Retinal pigment epithelial cell (primary cell): ENCODE data around the gene TAS2R41.

Experiments used
- DNase-seq: peaks from one replicate; pipeline ENCODE4 v3.0.0-alpha.2; 2010; ENCODE audit warnings: low read depth
- H3K4me3 ChIP-seq: 2 replicates; pipeline ENCODE4 v1.5.1; 2011; ENCODE audit warnings: mild to moderate bottlenecking, low read length, control low read depth, moderate library complexity
- CTCF ChIP-seq: conservative IDR thresholded peaks from 2 replicates; pipeline ENCODE4 v1.5.1; 2011; ENCODE audit warnings: low read depth, low read length, control low read depth, inconsistent platforms

TAS2R41 gene

GRCh38 chr7:143448429-143448828 lies 29.2 kb upstream of the TAS2R41 start:
- no peak for DNase-seq
- no peak overlapping the region for H3K4me3 ChIP-seq
- no peak for TF ChIP-seq CTCF

GRCh38 chr7:143449793-143450192 lies 27.9 kb upstream of the TAS2R41 start:
- H3K4me3 ChIP-seq, result no peak overlapping the region
- TF ChIP-seq CTCF, result no peak
- DNase-seq, result no peak

GRCh38 chr7:143451122-143451521 lies 26.6 kb upstream of the TAS2R41 start:
- no peak for TF ChIP-seq CTCF
- no peak for DNase-seq
- no peak overlapping the region for H3K4me3 ChIP-seq

GRCh38 chr7:143451746-143452145 lies 25.9 kb upstream of the TAS2R41 start:
- no peak for DNase-seq
- TF ChIP-seq CTCF, result no peak

GRCh38 chr7:143452495-143452894 lies 25.2 kb upstream of the TAS2R41 start:
- no peak for TF ChIP-seq CTCF
- DNase-seq, result no peak
- H3K4me3 ChIP-seq, result no peak overlapping the region

More at GRCh38 chr7:143451746-143452145, 25.9 kb upstream of the TAS2R41 start:
- no peak overlapping the region for H3K4me3 ChIP-seq

GRCh38 chr7:143454091-143454680 lies 23.5 kb upstream of the TAS2R41 start:
- DNase-seq, result no peak
- TF ChIP-seq CTCF, result no peak
- H3K4me3 ChIP-seq, result no peak overlapping the region

- TF ChIP-seq CTCF, result no peak
- no peak overlapping the region for H3K4me3 ChIP-seq
- DNase-seq, result no peak
Measured at GRCh38 chr7:143455491-143455890, 22.2 kb upstream of the TAS2R41 start.
